Hematopoietic multipotent progenitor cell treated with erythropoietin and hydrocortisone succinate and interleukin-3 and kit ligand, for 8 days (in vitro differentiated cells): ENCODE data around the gene RAD51AP1.

Source experiments
- DNase-seq: peaks from one replicate; pipeline ENCODE4 v3.0.0-alpha.2; 2015

RAD51AP1 gene

GRCh38 chr12:4553943-4554342 lies 15.3 kb downstream of the RAD51AP1 start:
- DNase-seq: no peak

DNA sequence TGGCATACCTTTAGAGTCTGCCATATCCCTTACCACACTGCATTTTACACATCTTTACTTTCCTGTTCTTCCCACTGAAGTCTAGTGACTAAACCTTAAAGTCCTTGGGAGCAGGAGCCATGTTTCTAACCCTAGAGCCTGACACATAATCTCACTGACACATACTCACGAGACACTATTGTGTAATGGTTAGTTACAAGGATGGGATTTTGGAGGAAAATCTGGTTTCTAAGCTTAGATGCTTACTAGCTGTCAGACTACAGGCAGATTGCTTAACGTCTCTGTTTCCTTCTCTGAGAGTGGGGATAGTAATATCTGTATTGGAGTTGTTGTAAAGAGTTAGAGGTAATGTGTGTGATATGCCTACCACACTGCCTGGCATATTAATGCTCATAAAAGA lies 17.1 kb downstream of the RAD51AP1 start:
- DNase-seq: no peak

GRCh38 chr12:4556735-4557530 lies 18.2 kb downstream of the RAD51AP1 start:
- no peak for DNase-seq

- DNase-seq: no peak
Measured at GRCh38 chr12:4557586-4557985, 18.9 kb downstream of the RAD51AP1 start.

DNA sequence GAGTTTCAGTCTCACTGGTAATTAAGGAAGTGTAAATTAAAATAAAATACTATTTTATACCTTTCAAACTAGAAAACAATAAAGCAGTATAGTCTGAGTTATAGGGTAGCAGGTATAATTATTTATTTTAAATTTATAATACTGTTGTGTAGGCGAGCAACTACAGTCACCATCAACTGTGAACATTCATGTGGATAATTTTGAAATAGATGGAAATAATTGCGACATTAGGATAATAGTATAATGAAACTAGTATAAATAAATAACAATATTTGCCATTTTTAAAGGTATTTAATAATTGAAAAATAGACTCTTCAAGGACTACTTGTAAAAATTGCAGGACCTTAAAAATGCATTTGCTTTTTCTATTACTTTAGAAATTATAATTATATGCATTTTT lies 19.5 kb downstream of the RAD51AP1 start:
- no peak for DNase-seq

GRCh38 chr12:4562034-4562657 lies 23.5 kb downstream of the RAD51AP1 start, which contains the start of gene DYRK4:
Gene DYRK4, plus strand, starts transcription at chr12:4562208. Its CDS starts 38 bp downstream, at chr12:4562246.
- peak; percentile 79 for DNase-seq

DNA sequence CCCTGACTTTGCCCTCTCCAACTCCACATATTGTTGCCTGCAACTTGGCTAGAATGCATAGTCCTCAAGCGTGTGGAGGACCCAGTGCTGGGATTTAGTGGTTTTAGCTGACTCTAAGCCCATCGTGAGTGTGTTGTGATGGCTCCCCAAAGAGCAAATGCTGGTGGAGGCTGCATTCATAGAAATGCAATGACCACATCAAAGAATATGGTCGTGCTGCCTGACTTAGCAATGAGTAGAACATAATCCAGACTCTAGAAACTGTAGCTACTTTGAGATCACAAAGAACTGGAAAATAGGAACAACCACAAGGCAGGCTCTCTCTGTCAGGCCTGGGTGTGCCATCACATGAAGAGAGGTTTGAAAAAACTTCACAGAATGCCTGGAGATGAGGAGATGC lies 24.6 kb downstream of the RAD51AP1 start:
- no peak for DNase-seq

GRCh38 chr12:4564818-4565217 lies 26.1 kb downstream of the RAD51AP1 start:
- no peak for DNase-seq

- no peak for DNase-seq
Measured at GRCh38 chr12:4566474-4566873, 27.8 kb downstream of the RAD51AP1 start.

GRCh38 chr12:4567073-4567881 lies 28.6 kb downstream of the RAD51AP1 start:
- no peak for DNase-seq

GRCh38 chr12:4569261-4569660 lies 30.6 kb downstream of the RAD51AP1 start:
- no peak for DNase-seq

GRCh38 chr12:4572680-4573079 lies 34.0 kb downstream of the RAD51AP1 start:
- DNase-seq: peak; percentile 47

DNA sequence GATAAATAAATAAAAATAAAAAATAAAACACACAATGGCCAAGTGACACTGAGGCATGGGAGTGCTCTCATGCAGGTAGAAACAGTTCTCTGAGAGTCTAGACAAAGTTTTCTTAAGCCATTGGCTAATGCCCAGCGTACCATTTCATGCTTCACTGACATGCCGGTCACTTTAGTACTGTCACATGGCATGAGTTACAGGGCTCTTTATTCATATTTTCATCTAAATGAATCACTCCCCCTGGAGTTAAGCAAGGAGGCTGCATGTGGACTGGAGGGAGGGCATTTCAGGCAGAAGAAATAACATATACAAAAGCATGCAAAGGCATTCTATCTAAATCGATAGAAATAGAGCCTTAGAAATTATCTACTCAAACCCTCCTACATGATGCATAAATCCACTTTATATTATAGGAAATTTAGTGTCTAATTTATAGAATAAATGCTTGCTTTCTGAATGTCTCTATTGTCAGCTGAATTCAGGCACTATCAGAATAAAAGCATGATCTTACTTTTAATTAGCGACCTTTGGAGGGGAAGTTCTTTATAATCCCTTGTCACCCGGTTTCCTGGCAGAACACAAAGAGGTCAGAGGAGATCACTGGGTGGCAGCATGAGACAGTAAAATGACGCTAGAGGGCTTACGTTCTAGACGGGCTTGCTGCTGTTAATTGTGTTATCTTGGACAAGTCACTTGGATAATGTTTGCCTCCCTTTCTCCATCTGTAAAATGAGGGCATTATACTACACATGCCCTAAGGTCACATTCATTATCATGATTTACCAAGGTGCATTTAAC lies 40.8 kb downstream of the RAD51AP1 start:
- peak; percentile 56 for DNase-seq

DNA sequence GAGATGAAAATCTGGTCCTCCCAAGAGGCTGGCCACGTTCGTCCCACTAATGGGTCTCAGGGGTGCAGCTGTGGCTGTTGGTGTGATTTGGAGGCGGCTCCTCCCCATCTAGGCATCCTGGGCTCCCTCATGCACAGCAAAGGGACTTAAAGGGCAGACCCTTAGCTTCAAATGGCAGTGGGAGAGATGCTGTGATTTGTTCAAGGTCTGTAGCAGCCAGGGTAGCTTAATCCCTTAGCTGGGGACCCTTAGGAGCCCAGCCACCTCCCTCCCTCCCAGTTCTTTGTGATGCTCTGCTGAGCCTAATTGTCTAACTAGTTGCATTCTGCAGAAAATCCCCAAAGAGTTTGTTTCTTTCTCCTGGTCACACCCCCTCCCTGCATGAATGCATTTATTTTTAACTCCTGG lies 41.6 kb downstream of the RAD51AP1 start:
- DNase-seq: no peak

- DNase-seq: no peak
Measured at GRCh38 chr12:4584281-4584680, 45.6 kb downstream of the RAD51AP1 start.

- DNase-seq: no peak
Measured at GRCh38 chr12:4584896-4585295, 46.2 kb downstream of the RAD51AP1 start.

DNA sequence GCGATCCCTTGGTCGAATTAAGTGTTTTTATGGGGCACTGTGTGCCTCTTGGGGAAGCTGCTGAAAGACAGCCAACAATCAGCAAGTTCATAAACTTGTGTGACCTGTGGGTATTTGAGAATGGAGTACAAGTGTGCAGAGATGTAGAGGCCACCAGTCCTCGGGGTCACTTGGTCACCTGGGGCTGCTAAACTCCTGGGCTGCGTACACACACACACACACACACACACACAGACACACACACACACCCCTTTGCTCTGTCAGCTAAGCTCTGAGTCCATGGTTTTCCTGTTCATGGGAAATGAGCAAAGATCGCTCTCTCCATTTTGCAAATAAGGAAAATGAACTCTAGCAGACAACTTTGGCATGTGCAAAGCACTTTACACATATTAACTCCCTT lies 47.8 kb downstream of the RAD51AP1 start:
- no peak for DNase-seq

GRCh38 chr12:4587108-4587507 lies 48.4 kb downstream of the RAD51AP1 start:
- no peak for DNase-seq

DNA sequence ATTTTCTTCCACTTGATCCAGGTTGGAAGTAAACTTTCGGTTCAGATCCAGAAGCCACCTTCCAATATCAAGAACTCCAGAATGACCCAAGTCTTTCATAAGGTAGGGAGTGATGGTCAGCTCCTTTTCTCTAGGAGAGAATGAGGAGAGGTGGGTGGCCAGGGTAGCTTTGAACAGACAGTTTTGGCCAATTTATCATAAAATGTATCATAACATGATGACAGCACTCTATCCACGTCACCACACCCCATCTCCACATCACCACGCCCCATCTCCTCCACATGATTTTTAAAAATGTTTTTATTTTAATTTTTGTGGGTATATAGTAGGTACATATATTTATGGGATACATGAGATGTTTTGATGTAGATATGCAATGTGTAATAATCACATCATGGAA lies 50.2 kb downstream of the RAD51AP1 start:
- DNase-seq: no peak

DNA sequence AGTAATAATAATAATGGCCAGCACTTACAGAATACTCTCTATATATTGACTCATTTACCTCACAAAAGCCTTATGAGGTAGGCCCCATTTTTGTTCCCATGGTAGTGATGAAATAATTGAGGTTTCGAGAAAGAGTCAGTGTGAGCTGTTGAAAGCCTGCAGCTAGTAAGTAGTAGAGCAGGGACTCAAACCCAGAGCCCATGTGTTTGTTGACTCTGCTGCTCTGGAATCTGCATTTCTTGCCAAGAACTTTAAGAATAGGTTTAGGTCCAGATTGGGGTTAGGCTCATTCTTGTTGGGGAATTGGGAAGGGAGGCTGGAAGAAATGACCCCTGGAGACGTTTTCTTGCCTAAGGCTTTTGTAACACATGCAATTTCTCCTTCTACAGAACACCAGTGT lies 51.3 kb downstream of the RAD51AP1 start:
- DNase-seq: no peak

GRCh38 chr12:4591180-4591687 lies 52.5 kb downstream of the RAD51AP1 start:
- DNase-seq: no peak

GRCh38 chr12:4595881-4596280 lies 57.2 kb downstream of the RAD51AP1 start:
- DNase-seq: no peak

DNA sequence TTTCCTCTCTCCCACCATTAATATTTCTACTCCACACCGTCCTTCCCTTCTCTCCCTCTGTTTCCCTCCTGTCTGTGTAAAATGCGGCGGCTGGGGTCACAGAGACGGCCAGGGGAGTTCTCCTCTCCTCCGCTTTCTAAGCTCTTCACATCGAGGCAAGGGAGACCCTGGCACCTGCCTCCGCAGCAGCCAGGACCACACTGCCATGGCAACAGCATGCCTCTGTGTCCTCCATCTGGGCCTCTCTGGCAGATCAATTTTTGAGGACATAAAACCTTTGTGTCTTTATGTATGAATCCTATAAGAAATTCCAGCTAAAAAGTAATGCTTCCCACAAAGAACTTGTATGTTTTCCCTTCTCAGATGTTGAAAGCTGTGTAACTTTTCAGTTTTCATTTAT lies 64.7 kb downstream of the RAD51AP1 start:
- DNase-seq: no peak
